CD4-positive, alpha-beta T cell treated with Interleukin-15 for 1 hour (primary cell): ENCODE results near the gene TMC1.
"Not testable (repeated sequence)": the region's sequence is repeated elsewhere in the genome, so short reads cannot be mapped to it uniquely, and the experiment has no call there.

Source experiments
- DNase-seq: peaks from one replicate; pipeline ENCODE4 v3.0.0-alpha.2; 2020

The TMC1 gene

GRCh38 chr9:72775570-72775969 is 254.2 kb downstream of the TMC1 start:
- DNase-seq: no peak

- DNase-seq: no peak
Measured at GRCh38 chr9:72779614-72780013, 258.2 kb downstream of the TMC1 start.

GRCh38 chr9:72786948-72787347 is 265.5 kb downstream of the TMC1 start:
- DNase-seq: no peak

- no peak for DNase-seq
Measured at GRCh38 chr9:72788966-72789735, 267.7 kb downstream of the TMC1 start.

- no peak for DNase-seq
Measured at GRCh38 chr9:72789885-72790284, 268.5 kb downstream of the TMC1 start.

- DNase-seq: no peak
Measured at GRCh38 chr9:72790989-72791388, 269.6 kb downstream of the TMC1 start.

GRCh38 chr9:72791436-72791835 is 270.0 kb downstream of the TMC1 start:
- DNase-seq: no peak

- DNase-seq: no peak
Measured at GRCh38 chr9:72794946-72795345, 273.5 kb downstream of the TMC1 start.

- DNase-seq: no peak
Measured at GRCh38 chr9:72800328-72800994, 279.1 kb downstream of the TMC1 start.

- DNase-seq: no peak
Measured at GRCh38 chr9:72805238-72805637, 283.8 kb downstream of the TMC1 start.

- not testable (repeated sequence) for DNase-seq
Measured at GRCh38 chr9:72806313-72806809, 285.0 kb downstream of the TMC1 start.

- DNase-seq: no peak
Measured at GRCh38 chr9:72807765-72808445, 286.5 kb downstream of the TMC1 start.

GRCh38 chr9:72808446-72808768 is 287.0 kb downstream of the TMC1 start:
- DNase-seq: no peak

- DNase-seq: no peak
Measured at GRCh38 chr9:72809586-72809985, 288.2 kb downstream of the TMC1 start.

- DNase-seq: no peak
Measured at GRCh38 chr9:72812559-72813111, 291.2 kb downstream of the TMC1 start.

- DNase-seq: no peak
Measured at GRCh38 chr9:72813544-72813943, 292.1 kb downstream of the TMC1 start.

- DNase-seq: no peak
Measured at GRCh38 chr9:72814083-72814597, 292.7 kb downstream of the TMC1 start.

- DNase-seq: no peak
Measured at GRCh38 chr9:72816666-72817065, 295.3 kb downstream of the TMC1 start.

GRCh38 chr9:72817413-72817812 is 296.0 kb downstream of the TMC1 start:
- no peak for DNase-seq

- no peak for DNase-seq
Measured at GRCh38 chr9:72818385-72818784, 297.0 kb downstream of the TMC1 start.

- no peak for DNase-seq
Measured at GRCh38 chr9:72823971-72824370, 302.6 kb downstream of the TMC1 start.

- DNase-seq: no peak
Measured at GRCh38 chr9:72826996-72827949, 305.9 kb downstream of the TMC1 start.
